ENCODE results near the gene GNPDA1. TPM values are rescaled to one million over a fixed set of nuclear protein-coding genes. Genes with fewer than 3 reads are reported as not detected.
A peak's percentile ranks its signal among the peaks of the same experiment; 100 is the strongest.
"Not testable (repeated sequence)": the region's sequence is repeated elsewhere in the genome, so short reads cannot be mapped to it uniquely, and the experiment has no call there.

The GNPDA1 gene
- total RNA-seq: 10 to 100 TPM; 34.9 to 41.0 TPM

GRCh38 chr5:142012792-142013388 is at the start of gene GNPDA1:
GNPDA1 (minus strand) TSS chr5:142013027; CDS start chr5:142012035, 992 bp downstream.
- Mint-ChIP-seq H3K27ac (peak within 1 kb of the TSS; percentile 93), H3K4me1 (ENCODE audit: low read depth) (peaks cover 85% of the 10 kb centered on the region), H3K4me3 (peak within 1 kb of the TSS; percentile 82), H3K27me3 (ENCODE audit: low read depth) (no peaks in the 10 kb centered on the region), H3K9me3 (ENCODE audit: insufficient read depth) (no peaks in the 10 kb centered on the region), H3K36me3 (ENCODE audit: low read depth) (peaks cover 30% of the 10 kb centered on the region)
- ChIA-PET CTCF (interaction anchor here (0.7 to 12.0 kb wide), 19 partner anchors 9 to 455 kb away, joined by 3 to 257 read pairs (median 9); partner anchors contain the start of genes NDFIP1 and RNF14), POLR2A (interaction anchor here (0.6 to 6.1 kb wide), 10 partner anchors 8 to 132 kb away, joined by 3 to 86 read pairs (median 3); partner anchors contain the start of genes NDFIP1 and RNF14)
- ATAC-seq: peak; percentile 53
- peak; percentile 74 for DNase-seq

- no peaks in the 10 kb centered on the region for H3K27me3 Mint-ChIP-seq (ENCODE audit: low read depth)
These were observed 46.6 kb upstream of the GNPDA1 start for GRCh38 chr5:142059304-142059940.

GRCh38 chr5:142057697-142058056 is 44.9 kb upstream of the GNPDA1 start:
- peaks cover 4% of the 10 kb centered on the region for H3K4me1 Mint-ChIP-seq (ENCODE audit: low read depth)

More at GRCh38 chr5:142059304-142059940, 46.6 kb upstream of the GNPDA1 start:
- Mint-ChIP-seq H3K9me3 (ENCODE audit: insufficient read depth) (no peaks in the 10 kb centered on the region), H3K4me3 (no peak overlapping the region), H3K27ac (no peak overlapping the region), H3K4me1 (ENCODE audit: low read depth) (peaks cover 12% of the 10 kb centered on the region), H3K36me3 (ENCODE audit: low read depth) (no peaks in the 10 kb centered on the region)
- ChIA-PET CTCF (no interaction called here), POLR2A (no interaction called here)
- DNase-seq (no peak), ATAC-seq (no peak)

GRCh38 chr5:142056816-142057696 is 44.2 kb upstream of the GNPDA1 start:
- ATAC-seq (no peak), DNase-seq (no peak)
- ChIA-PET POLR2A (no interaction called here), CTCF (interaction anchor here (1.5 kb wide), 1 partner anchor 95 kb away, joined by 6 read pairs; no protein-coding TSS in a partner anchor)
- no peak overlapping the region for H3K27ac Mint-ChIP-seq
- no peaks in the 10 kb centered on the region for H3K27me3 Mint-ChIP-seq (ENCODE audit: low read depth)
- H3K4me1 Mint-ChIP-seq (ENCODE audit: low read depth): peaks cover 4% of the 10 kb centered on the region
- no peaks in the 10 kb centered on the region for H3K36me3 Mint-ChIP-seq (ENCODE audit: low read depth)
- H3K4me3 Mint-ChIP-seq: no peak overlapping the region
- no peaks in the 10 kb centered on the region for H3K9me3 Mint-ChIP-seq (ENCODE audit: insufficient read depth)

More at GRCh38 chr5:142057697-142058056, 44.9 kb upstream of the GNPDA1 start:
- H3K9me3 Mint-ChIP-seq (ENCODE audit: insufficient read depth): no peaks in the 10 kb centered on the region
- no peak for ATAC-seq
- no peaks in the 10 kb centered on the region for H3K36me3 Mint-ChIP-seq (ENCODE audit: low read depth)
- H3K4me3 Mint-ChIP-seq: no peak overlapping the region
- no peak overlapping the region for H3K27ac Mint-ChIP-seq
- DNase-seq: no peak
- no peaks in the 10 kb centered on the region for H3K27me3 Mint-ChIP-seq (ENCODE audit: low read depth)
- CTCF ChIA-PET: interaction anchor here (1.5 kb wide), 1 partner anchor 95 kb away, joined by 6 read pairs; no protein-coding TSS in a partner anchor
- POLR2A ChIA-PET: no interaction called here

- CTCF ChIA-PET: no interaction called here
- H3K4me3 Mint-ChIP-seq: no peak overlapping the region
- no peak overlapping the region for H3K27ac Mint-ChIP-seq
- POLR2A ChIA-PET: interaction anchor here (1.4 kb wide), 1 partner anchor 39 kb away, joined by 3 read pairs; no protein-coding TSS in a partner anchor
- no peaks in the 10 kb centered on the region for H3K9me3 Mint-ChIP-seq (ENCODE audit: insufficient read depth)
- DNase-seq: no peak
- no peaks in the 10 kb centered on the region for H3K27me3 Mint-ChIP-seq (ENCODE audit: low read depth)
- ATAC-seq: no peak
- no peaks in the 10 kb centered on the region for H3K36me3 Mint-ChIP-seq (ENCODE audit: low read depth)
- peaks cover 4% of the 10 kb centered on the region for H3K4me1 Mint-ChIP-seq (ENCODE audit: low read depth)
These were observed 42.5 kb upstream of the GNPDA1 start for GRCh38 chr5:142055301-142055700.

- Mint-ChIP-seq H3K36me3 (ENCODE audit: low read depth) (no peaks in the 10 kb centered on the region), H3K9me3 (ENCODE audit: insufficient read depth) (no peaks in the 10 kb centered on the region), H3K4me3 (no peak overlapping the region), H3K27ac (no peak overlapping the region), H3K27me3 (ENCODE audit: low read depth) (no peaks in the 10 kb centered on the region), H3K4me1 (ENCODE audit: low read depth) (peaks cover 4% of the 10 kb centered on the region)
- ChIA-PET CTCF (interaction anchor here (1.0 kb wide), 1 partner anchor 25 kb away, joined by 3 read pairs; no protein-coding TSS in a partner anchor), POLR2A (no interaction called here)
- ATAC-seq (no peak), DNase-seq (no peak)
These were observed 40.8 kb upstream of the GNPDA1 start for GRCh38 chr5:142053426-142054151.

GRCh38 chr5:142052026-142052425 is 39.2 kb upstream of the GNPDA1 start:
- H3K27ac Mint-ChIP-seq; ATAC-seq; H3K36me3 Mint-ChIP-seq (ENCODE audit: low read depth); H3K27me3 Mint-ChIP-seq (ENCODE audit: low read depth); CTCF ChIA-PET; H3K4me3 Mint-ChIP-seq; POLR2A ChIA-PET; H3K9me3 Mint-ChIP-seq (ENCODE audit: insufficient read depth); DNase-seq; H3K4me1 Mint-ChIP-seq (ENCODE audit: low read depth): not testable (repeated sequence)

GRCh38 chr5:142048272-142048671 is 35.4 kb upstream of the GNPDA1 start:
- DNase-seq (no peak), ATAC-seq (no peak)
- no peaks in the 10 kb centered on the region for H3K36me3 Mint-ChIP-seq (ENCODE audit: low read depth)
- ChIA-PET CTCF (interaction anchor here (1.1 kb wide), 1 partner anchor 81 kb away, joined by 3 read pairs; no protein-coding TSS in a partner anchor), POLR2A (interaction anchor here (0.6 kb wide), 1 partner anchor 36 kb away, joined by 3 read pairs; no protein-coding TSS in a partner anchor)
- H3K27me3 Mint-ChIP-seq (ENCODE audit: low read depth): no peaks in the 10 kb centered on the region
- no peak overlapping the region for H3K4me3 Mint-ChIP-seq
- no peaks in the 10 kb centered on the region for H3K9me3 Mint-ChIP-seq (ENCODE audit: insufficient read depth)
- H3K27ac Mint-ChIP-seq: no peak overlapping the region
- peaks cover under 1% of the 10 kb centered on the region for H3K4me1 Mint-ChIP-seq (ENCODE audit: low read depth)

GRCh38 chr5:142046191-142046590 is 33.4 kb upstream of the GNPDA1 start:
- ChIA-PET CTCF (interaction anchor here (0.7 to 0.9 kb wide), 2 partner anchors 10 to 22 kb away, joined by 3 read pairs; no protein-coding TSS in a partner anchor), POLR2A (no interaction called here)
- Mint-ChIP-seq H3K27me3 (ENCODE audit: low read depth) (no peaks in the 10 kb centered on the region), H3K36me3 (ENCODE audit: low read depth) (no peaks in the 10 kb centered on the region), H3K9me3 (ENCODE audit: insufficient read depth) (no peaks in the 10 kb centered on the region), H3K27ac (no peak overlapping the region), H3K4me1 (ENCODE audit: low read depth) (no peaks in the 10 kb centered on the region), H3K4me3 (no peak overlapping the region)
- ATAC-seq (no peak), DNase-seq (no peak)

- POLR2A ChIA-PET: not testable (repeated sequence)
These were observed 28.1 kb upstream of the GNPDA1 start for GRCh38 chr5:142040881-142041280.

GRCh38 chr5:142040285-142040684 is 27.5 kb upstream of the GNPDA1 start:
- H3K4me3 Mint-ChIP-seq: no peak overlapping the region
- no peaks in the 10 kb centered on the region for H3K9me3 Mint-ChIP-seq (ENCODE audit: insufficient read depth)
- no peaks in the 10 kb centered on the region for H3K27me3 Mint-ChIP-seq (ENCODE audit: low read depth)
- ATAC-seq (no peak), DNase-seq (no peak)
- no peaks in the 10 kb centered on the region for H3K4me1 Mint-ChIP-seq (ENCODE audit: low read depth)
- no peaks in the 10 kb centered on the region for H3K36me3 Mint-ChIP-seq (ENCODE audit: low read depth)
- ChIA-PET POLR2A (no interaction called here), CTCF (interaction anchor here (0.7 kb wide), 1 partner anchor 1004 kb away, joined by 3 read pairs; no protein-coding TSS in a partner anchor)
- H3K27ac Mint-ChIP-seq: no peak overlapping the region

More at GRCh38 chr5:142040881-142041280, 28.1 kb upstream of the GNPDA1 start:
- H3K4me3 Mint-ChIP-seq; H3K27ac Mint-ChIP-seq; H3K36me3 Mint-ChIP-seq (ENCODE audit: low read depth); H3K27me3 Mint-ChIP-seq (ENCODE audit: low read depth); ATAC-seq; H3K9me3 Mint-ChIP-seq (ENCODE audit: insufficient read depth); H3K4me1 Mint-ChIP-seq (ENCODE audit: low read depth); CTCF ChIA-PET; DNase-seq: not testable (repeated sequence)
